Measurements from ENCODE around the gene DUSP1. TPM values are rescaled to one million over a fixed set of nuclear protein-coding genes. Genes with fewer than 3 reads are reported as not detected.

The DUSP1 gene
- total and polyA plus RNA-seq, 2 experiments from 2014 or later: 32.2 to 49.4 TPM

DNA sequence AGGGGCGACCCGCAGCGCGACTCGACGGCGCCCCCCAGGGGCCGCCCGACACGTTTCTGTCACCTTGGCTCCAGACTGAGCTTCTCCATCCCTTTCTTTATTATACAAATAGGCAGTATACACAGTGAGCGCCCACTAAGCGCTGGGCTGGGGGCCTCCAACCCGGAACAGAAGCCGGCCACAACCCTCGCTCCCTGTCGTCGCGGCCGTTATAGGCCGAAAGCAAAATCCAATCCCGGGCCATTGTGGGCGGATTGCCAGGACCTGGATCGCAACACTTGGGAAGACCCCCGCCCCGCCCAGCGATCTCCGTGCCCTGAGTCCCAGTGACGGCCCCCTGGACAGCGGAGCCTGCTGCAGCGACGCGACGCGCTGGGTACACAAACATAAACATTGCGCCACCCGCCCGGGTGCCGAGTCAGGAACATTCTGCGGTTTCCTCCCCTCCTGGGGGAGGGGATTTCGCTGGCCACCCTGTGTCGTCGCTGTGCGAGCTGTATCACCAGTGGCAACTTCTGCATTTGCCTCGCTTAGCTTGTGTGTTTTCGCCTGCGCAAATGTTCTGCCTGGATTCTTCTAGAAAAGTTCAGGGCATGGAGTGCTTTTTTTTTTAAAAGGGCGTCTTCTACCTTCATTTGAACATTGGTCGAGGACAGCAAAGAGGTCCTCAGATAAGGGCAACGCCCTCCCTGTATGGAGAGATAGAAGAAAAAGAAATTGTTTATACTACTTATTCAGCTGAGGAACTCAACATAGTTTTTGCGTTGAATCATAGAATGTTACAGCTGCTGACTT, 1.3 kb upstream of the DUSP1 start:
- Histone ChIP-seq H3K4me1 (ENCODE audit: low read depth) (peaks cover 10% of the 10 kb centered on the region), H3K27ac (peak overlapping the region; percentile 96), H3K36me3 (peaks cover 18% of the 10 kb centered on the region), H3K9me3 (ENCODE audit: low read depth) (no peaks in the 10 kb centered on the region), H3K4me3 (peak overlapping the region; percentile 66), H3K27me3 (no peaks in the 10 kb centered on the region)
- DNase-seq (ENCODE audit: low read depth in 1 of 2, low spot score in 1 of 2): peak; percentile 80 to 99
- TF ChIP-seq, protein P1, sequence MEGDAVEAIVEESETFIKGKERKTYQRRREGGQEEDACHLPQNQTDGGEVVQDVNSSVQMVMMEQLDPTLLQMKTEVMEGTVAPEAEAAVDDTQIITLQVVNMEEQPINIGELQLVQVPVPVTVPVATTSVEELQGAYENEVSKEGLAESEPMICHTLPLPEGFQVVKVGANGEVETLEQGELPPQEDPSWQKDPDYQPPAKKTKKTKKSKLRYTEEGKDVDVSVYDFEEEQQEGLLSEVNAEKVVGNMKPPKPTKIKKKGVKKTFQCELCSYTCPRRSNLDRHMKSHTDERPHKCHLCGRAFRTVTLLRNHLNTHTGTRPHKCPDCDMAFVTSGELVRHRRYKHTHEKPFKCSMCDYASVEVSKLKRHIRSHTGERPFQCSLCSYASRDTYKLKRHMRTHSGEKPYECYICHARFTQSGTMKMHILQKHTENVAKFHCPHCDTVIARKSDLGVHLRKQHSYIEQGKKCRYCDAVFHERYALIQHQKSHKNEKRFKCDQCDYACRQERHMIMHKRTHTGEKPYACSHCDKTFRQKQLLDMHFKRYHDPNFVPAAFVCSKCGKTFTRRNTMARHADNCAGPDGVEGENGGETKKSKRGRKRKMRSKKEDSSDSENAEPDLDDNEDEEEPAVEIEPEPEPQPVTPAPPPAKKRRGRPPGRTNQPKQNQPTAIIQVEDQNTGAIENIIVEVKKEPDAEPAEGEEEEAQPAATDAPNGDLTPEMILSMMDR (IDR thresholded peaks at IDR 0.05; ENCODE audit: low read depth, low read length): peak; percentile 77

DNA sequence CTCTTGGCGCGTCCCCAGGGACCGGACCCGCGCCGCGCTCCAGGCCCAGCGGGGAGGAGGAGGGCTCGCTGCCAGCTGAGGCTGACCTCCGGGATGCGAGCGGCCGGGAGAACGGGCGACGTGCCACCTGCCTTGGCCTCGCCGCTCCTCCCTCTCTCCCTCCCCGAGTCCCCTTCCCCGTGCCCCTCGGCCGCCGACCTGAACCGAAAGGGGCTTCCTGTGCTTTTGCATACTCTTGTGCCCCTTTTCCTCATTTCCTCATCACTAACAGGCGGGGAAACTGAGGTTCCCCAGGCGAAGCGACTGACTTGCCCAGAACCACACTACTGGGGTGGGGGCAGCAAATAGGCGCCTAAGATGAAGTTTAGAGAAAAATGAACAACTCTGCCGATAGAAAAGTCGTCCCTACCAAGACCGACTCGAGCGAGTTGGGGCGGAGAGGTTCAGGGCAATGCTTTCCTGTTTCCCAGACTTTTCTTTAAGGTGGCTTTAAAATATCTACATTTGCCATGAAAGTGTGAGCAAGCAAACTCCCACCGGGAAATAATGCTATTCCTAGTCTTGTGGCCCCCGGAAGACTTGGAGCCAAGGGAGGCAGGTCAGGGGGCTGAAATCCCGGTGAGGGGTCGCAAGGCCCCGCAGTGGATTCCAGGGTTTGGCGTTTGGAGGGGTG, 580 bp upstream of the DUSP1 start:
- TF ChIP-seq, protein P1 (IDR thresholded peaks at IDR 0.05; ENCODE audit: low read depth, low read length): no peak
- Histone ChIP-seq H3K4me3 (peak overlapping the region; percentile 66), H3K27me3 (no peaks in the 10 kb centered on the region), H3K9me3 (ENCODE audit: low read depth) (no peaks in the 10 kb centered on the region), H3K36me3 (peaks cover 18% of the 10 kb centered on the region), H3K4me1 (ENCODE audit: low read depth) (peaks cover 13% of the 10 kb centered on the region), H3K27ac (peak overlapping the region; percentile 96)
- DNase-seq (ENCODE audit: low read depth in 1 of 2, low spot score in 1 of 2): peak in 1 of 2 donors; percentile 38

DNA sequence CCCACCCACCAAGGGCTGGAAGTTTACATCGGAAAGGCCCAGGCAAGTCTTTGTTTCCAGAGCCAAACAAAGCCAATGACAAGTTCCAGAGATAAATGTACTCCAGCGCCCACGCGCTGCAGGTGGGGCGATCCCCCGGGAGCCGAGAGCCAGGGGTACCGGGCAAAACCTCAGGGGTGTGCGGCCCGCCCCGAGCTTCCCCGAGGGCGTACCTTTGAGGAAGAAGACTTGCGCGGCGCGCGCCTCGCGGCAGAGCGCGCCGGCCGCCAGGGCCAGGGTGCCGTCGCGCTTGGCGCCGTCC, 671 bp downstream of the DUSP1 start:
- no peak for DNase-seq (ENCODE audit: low read depth in 1 of 2, low spot score in 1 of 2)
- Histone ChIP-seq H3K36me3 (peaks cover 18% of the 10 kb centered on the region), H3K4me1 (ENCODE audit: low read depth) (peaks cover 19% of the 10 kb centered on the region), H3K27ac (peak overlapping the region; percentile 96), H3K9me3 (ENCODE audit: low read depth) (no peaks in the 10 kb centered on the region), H3K27me3 (no peaks in the 10 kb centered on the region), H3K4me3 (peak overlapping the region; percentile 66)
- TF ChIP-seq, protein P1 (IDR thresholded peaks at IDR 0.05; ENCODE audit: low read depth, low read length): no peak

DNA sequence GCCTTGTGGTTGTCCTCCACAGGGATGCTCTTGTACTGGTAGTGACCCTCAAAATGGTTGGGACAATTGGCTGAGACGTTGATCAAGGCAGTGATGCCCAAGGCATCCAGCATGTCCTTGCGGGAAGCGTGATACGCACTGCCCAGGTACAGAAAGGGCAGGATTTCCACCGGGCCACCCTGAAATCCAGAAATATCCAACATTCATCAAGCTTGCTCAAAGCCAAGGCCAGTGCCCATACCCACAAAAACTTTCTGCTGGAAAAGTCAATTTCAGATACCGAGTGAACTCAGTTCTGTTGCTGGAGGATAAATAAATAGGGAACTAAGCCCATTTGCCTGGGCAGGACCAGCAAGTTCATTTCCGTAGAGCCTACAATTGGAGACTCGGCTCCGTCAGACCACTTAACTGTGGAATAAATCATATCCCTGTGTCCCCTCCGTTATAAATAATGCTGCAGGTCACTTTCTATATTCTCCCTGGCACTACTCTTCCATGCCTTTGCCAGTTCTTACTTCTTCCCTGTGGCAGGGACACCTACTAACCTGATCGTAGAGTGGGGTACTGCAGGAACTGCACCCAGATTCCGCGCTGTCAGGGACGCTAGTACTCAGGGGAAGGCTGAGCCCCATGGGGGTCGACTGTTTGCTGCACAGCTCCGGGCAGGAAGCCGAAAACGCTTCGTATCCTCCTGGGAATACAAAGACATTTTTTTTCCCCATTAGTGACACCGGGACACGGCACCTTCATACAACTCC, 1.2 kb downstream of the DUSP1 start:
- TF ChIP-seq, protein P1 (IDR thresholded peaks at IDR 0.05; ENCODE audit: low read depth, low read length): no peak
- no peaks in the 10 kb centered on the region for H3K9me3 ChIP-seq (ENCODE audit: low read depth)
- peaks cover 21% of the 10 kb centered on the region for H3K4me1 ChIP-seq (ENCODE audit: low read depth)
- H3K4me3 ChIP-seq: peak overlapping the region; percentile 66
- H3K27ac ChIP-seq: peak overlapping the region; percentile 96
- H3K27me3 ChIP-seq: no peaks in the 10 kb centered on the region
- H3K36me3 ChIP-seq: peaks cover 18% of the 10 kb centered on the region
- DNase-seq (ENCODE audit: low read depth in 1 of 2, low spot score in 1 of 2): peak; percentile 33 to 66

GRCh38 chr5:172769342-172769615, 1.7 kb downstream of the DUSP1 start:
- TF ChIP-seq, protein P1 (IDR thresholded peaks at IDR 0.05; ENCODE audit: low read depth, low read length): no peak
- peak overlapping the region; percentile 66 for H3K4me3 ChIP-seq
- H3K36me3 ChIP-seq: peaks cover 18% of the 10 kb centered on the region
- no peaks in the 10 kb centered on the region for H3K27me3 ChIP-seq
- peaks cover 25% of the 10 kb centered on the region for H3K4me1 ChIP-seq (ENCODE audit: low read depth)
- H3K27ac ChIP-seq: no peak overlapping the region
- no peak for DNase-seq (ENCODE audit: low read depth in 1 of 2, low spot score in 1 of 2)
- no peaks in the 10 kb centered on the region for H3K9me3 ChIP-seq (ENCODE audit: low read depth)

All from cardiac muscle cell (in vitro differentiated cells and primary cell).